Tongue (tissue), 2 donors: Measurements from ENCODE around the gene CLSTN2. TPM values are rescaled to one million over a fixed set of nuclear protein-coding genes. Genes with fewer than 3 reads are reported as not detected.

Experiments used
- DNase-seq: peaks from one replicate; pipeline ENCODE4 v3.0.0-alpha.2; 2015
- total RNA-seq: library from RNA; depleted of rRNA; stranded (reverse); fragments of >200 nt; gene quantifications from one replicate; pipeline ENCODE4 v1.2.3, GENCODE V29; 2014

Gene CLSTN2
- total RNA-seq, 1 donor from 2014 or later = 20.1 TPM

GRCh38 chr3:140343211-140344081 lies 408.5 kb downstream of the CLSTN2 start:
- no peak for DNase-seq

- no peak for DNase-seq
Observed at GRCh38 chr3:140344082-140344454, 409.1 kb downstream of the CLSTN2 start.

- DNase-seq = no peak
Observed at GRCh38 chr3:140344601-140345205, 409.7 kb downstream of the CLSTN2 start.

DNA sequence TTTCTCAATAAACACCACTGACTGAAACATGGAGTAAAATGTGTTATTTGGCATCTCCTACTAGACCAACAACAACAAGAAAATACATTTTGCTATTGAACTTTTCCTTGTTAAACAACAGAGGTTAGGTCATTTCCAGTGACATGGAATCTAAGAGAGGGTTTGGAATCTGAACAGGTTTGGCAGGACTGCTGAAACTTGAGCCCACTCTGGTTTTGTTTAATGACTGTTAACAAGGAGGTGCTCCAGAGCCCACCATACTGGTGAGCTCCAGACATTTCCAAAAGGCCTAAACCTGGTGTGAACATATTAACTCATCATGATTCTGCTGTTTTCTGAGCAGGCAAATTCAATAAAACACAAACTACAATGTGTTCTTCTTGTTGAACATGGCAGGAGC lies 412.2 kb downstream of the CLSTN2 start:
- DNase-seq = no peak

- DNase-seq = no peak
Observed at GRCh38 chr3:140349938-140350337, 415.0 kb downstream of the CLSTN2 start.

DNA sequence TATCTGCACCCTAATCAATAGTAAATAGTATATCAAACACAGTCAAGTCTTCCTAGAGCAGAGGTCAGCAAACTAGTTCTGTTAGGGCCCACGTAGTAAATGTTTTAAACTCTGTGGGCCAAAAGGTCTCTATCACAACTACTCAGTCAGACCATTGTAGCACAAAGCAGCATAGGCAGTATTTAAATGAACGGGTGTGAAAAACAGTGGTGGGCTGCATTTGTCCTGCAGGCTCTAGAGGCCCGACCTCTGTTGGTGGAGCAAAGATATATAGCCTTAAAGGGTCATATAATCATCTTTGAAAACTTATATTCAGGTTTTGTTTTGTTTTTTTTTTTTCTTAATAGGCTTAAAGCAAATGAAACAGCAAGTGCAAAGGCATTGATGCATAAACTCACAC lies 416.5 kb downstream of the CLSTN2 start:
- no peak for DNase-seq

- DNase-seq = no peak
Observed at GRCh38 chr3:140355481-140355880, 420.5 kb downstream of the CLSTN2 start.

DNA sequence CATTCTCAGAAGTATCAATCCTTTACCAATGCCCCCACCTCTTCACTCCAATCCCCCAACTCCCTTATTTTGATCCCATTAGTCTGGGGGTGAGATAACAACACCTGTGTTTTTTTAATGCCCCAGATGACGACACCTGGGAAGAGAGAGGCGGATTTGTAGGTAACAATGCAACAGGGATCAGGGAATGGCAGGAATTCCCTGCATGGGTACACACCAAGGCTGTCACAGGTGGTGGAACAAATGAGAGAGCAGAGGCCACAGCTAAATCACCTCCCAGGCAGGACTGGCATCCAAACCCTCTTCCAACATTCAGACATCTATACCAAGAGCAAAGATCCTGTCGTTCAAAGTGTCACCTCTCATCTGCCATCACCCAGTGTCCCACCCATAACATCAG lies 423.7 kb downstream of the CLSTN2 start:
- no peak for DNase-seq

GRCh38 chr3:140359233-140359995 lies 424.4 kb downstream of the CLSTN2 start:
- no peak for DNase-seq

DNA sequence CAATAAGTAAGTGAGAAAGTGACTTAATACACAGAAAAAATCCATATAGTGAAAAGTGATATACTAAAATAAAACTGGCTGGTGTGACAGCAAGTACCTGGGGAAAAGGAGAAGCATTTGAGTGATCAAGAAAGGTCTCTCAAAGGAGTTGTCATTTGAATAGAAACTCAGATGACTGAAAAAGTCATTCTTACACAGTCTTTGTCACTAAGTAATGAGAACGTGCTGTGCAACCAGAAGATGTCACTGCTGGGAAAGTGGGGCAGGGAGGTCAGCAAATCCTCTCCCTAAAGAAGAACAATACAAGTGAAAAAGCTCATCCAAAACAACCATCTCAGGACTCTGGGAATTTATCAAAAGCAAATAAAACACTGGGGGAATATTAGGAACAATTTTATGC lies 425.3 kb downstream of the CLSTN2 start:
- DNase-seq = no peak

GRCh38 chr3:140363801-140364200 lies 428.8 kb downstream of the CLSTN2 start:
- no peak for DNase-seq

DNA sequence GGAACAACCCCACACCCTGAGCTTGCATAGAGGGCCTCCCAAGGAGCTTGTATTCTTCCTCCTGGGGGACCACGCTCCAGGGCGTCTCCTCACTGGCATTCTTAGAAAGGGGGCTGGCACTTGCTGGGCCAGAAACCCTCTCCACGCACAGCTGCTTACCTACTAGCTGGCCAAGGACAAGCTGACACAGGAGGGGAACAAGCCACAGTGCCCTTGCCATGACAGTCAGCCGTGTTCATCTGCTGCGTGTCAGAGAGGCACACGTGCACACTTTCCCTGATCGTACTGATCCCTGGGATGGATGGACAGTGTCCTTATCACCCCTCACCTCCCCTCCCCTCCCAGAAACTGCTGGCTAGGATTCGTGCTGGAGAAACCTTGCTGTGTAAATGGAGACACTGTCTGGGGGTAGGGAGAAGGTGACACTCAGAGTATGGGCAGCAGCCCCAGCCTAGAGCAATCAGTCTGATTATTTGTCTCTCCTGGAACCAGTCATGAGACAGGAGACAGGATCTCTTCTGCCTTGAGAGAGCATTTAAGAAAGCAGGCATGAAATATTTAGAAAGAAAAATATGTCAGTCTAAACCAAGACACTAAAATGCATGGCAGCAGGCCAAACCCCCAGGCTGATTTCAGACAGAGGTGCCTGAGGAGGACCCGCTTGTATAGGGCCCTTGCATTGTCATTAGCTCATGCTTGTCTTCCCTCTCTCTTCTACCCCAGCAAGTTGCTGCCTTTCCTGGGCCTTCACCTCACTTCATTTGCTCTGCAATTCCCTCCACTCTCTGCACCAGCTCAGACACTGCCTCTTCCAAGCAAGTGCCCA lies 431.1 kb downstream of the CLSTN2 start:
- DNase-seq = no peak

GRCh38 chr3:140368223-140368811 lies 433.3 kb downstream of the CLSTN2 start:
- no peak for DNase-seq

GRCh38 chr3:140370686-140371085 lies 435.7 kb downstream of the CLSTN2 start:
- peak; percentile 12 for DNase-seq

DNA sequence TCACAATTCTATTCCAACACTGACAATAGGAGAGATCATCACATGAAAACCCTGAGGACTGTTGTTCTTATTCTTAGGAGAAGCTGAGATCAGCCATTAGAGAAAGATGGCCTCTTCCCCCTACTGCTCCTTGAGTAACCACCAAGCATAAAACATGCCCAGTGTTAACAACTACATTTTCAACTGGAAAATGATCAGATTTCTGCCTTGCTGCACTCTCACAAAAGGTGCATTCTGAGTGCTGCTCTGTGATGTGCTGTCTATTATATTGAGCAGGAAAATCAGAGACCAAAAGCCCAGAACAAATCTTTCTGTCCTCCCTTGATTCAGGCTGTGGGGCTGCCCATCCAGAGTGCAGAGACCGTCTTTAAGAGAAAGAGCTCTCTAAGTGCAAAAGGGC lies 438.2 kb downstream of the CLSTN2 start:
- no peak for DNase-seq

DNA sequence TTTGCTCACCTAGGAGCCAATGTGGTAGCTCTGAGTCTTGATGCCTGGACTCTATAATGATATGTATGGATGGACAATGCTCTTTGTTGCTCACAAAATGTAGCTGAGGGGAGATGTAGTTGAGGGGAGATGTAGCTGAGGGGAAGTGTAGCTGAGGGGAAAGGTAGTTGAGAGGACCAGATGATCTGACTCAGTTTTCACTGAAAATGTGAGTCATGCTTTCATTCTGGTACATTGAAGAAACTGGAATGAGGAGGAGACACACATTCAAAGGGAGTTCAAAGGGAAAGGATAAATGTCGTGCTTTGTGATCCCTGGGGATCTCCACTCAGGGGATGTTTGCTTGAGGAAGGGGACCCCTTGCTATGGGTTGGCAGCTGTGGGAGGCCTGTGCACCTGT lies 440.0 kb downstream of the CLSTN2 start:
- no peak for DNase-seq

- DNase-seq = no peak
Observed at GRCh38 chr3:140376136-140376889, 441.3 kb downstream of the CLSTN2 start.

DNA sequence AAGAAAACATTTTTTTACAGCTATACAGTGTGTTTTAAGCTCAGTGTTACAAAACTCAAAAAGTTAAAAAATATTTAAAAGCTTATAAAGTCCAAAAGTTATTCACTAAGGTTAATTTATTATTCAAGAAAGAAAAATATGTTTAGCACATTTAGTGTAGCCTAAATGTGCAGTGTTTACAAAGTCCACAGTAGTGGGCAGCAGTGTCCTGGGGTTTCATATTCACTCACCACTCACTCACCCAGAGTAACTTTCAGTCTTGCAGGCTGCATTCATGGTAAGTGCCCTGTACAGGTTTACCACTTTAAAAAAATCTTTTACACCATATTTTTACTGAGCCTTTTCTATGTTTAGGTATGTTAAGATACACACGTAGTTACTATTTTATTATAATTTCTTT lies 442.7 kb downstream of the CLSTN2 start:
- no peak for DNase-seq

DNA sequence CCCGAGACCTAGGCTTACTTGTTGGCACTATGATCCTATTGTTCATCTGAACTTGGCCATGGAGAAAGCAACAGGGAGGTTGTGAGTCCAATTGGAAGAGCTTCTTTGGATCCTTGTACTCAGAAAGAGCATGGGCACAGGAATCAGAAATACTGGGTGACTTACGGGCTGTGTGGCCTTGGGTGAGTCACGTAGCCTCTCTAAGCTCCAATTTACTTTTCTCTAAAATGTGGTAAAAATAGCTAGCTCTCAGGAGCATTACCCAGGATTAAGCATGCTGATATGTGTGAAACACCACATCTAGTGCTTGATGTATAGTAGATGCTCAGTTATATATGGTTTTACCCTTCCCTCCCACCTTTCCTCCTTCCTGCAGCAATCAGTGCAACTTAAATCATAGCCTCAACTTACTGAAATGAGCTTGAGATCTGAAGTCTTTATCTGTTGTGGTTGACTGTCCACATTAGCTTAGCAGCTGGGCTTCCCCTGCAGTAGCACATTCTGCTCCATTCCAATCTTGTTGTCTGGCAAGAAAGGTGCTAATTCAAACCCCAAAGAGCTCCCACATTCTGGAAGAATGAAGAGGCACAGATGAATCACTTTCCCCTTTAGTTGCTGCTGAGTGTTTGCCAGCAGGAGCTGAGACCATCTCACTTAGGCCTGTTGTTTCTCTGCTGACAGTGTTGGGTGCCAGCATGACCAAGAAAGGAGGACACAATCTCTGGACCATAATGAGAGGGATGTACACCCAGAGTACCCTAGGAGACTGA lies 443.8 kb downstream of the CLSTN2 start:
- no peak for DNase-seq
